ENCODE results near the gene FEV. TPM values are rescaled to one million over a fixed set of nuclear protein-coding genes. Genes with fewer than 3 reads are reported as not detected.

FEV gene
- total RNA-seq, 1 donor from 2014 or later: not detected

Small RNA genes lying within 50 kb of the gene (microRNA-seq; reads per million reads assigned to microRNA genes)
- gene MIR375 (ENCODE audit: borderline number of aligned reads): 7.2 reads per million, percentile 12 among the genes with 10 or more reads in this experiment

Other genes starting within 250 kb of the FEV start
- 1.7 to 5.2 TPM (median 4.7 TPM) in 3 replicates for gene CYP27A1, start 203.0 kb downstream of the FEV start, total RNA-seq
- gene PRKAG3, start 153.4 kb downstream of the FEV start, total RNA-seq: not detected in 3 replicates
- gene WNT6, start 125.4 kb downstream of the FEV start, total RNA-seq: not detected in 3 replicates
- gene WNT10A, start 104.3 kb downstream of the FEV start, total RNA-seq: not detected in 3 replicates
- 0.22 to 0.36 TPM in 2 of 3 replicates, not detected in the other for gene CDK5R2, start 25.5 kb downstream of the FEV start, total RNA-seq
- gene CRYBA2, start 8.2 kb upstream of the FEV start, total RNA-seq: not detected in 3 replicates
- not detected in 3 replicates for gene CFAP65, start 56.3 kb upstream of the FEV start, total RNA-seq
- gene IHH, start 75.7 kb upstream of the FEV start, total RNA-seq: 0.19 TPM in 1 of 3 replicates, not detected in the others
- 7.3 to 13.3 TPM (median 12.7 TPM) in 3 replicates for gene NHEJ1, start 175.6 kb upstream of the FEV start, total RNA-seq
- 2.0 to 2.7 TPM (median 2.4 TPM) in 3 replicates for gene SLC23A3, start 184.8 kb upstream of the FEV start, total RNA-seq
- gene CNPPD1, start 191.7 kb upstream of the FEV start, total RNA-seq: 36.1 to 46.3 TPM (median 43.1 TPM) in 3 replicates
- 81.1 to 88.0 TPM (median 85.0 TPM) in 3 replicates for gene RETREG2, start 193.1 kb upstream of the FEV start, total RNA-seq
- gene ZFAND2B, start 221.6 kb upstream of the FEV start, total RNA-seq: 28.6 to 29.8 TPM (median 29.3 TPM) in 3 replicates
- 27.1 to 39.0 TPM (median 27.4 TPM) in 3 replicates for gene ABCB6, start 233.8 kb upstream of the FEV start, total RNA-seq
- gene ATG9A, start 244.5 kb upstream of the FEV start, total RNA-seq: 75.2 to 82.8 TPM (median 75.5 TPM) in 3 replicates
- gene ANKZF1, start 244.6 kb upstream of the FEV start, total RNA-seq: 27.9 to 38.0 TPM (median 35.9 TPM) in 3 replicates